Skin epidermis (tissue), 12 donors: ENCODE data around the gene BBS9.

Experiments used
- H3K27ac ChIP-seq, 21 experiments: fragments of 200-600 bp; sonication (generic) in 11 of 21; one replicate each; pipeline ENCODE4 v1.5.0; 2020; ENCODE audit warnings: mild to moderate bottlenecking in 3 of 21, inconsistent platforms in 2 of 21, moderate library complexity in 2 of 21
- H3K4me3 ChIP-seq, 7 experiments: fragments of 200-600 bp; sonication (generic) in 2 of 7; one replicate each; pipeline ENCODE4 v1.5.0; 2020; ENCODE audit warnings: inconsistent platforms in 2 of 7, mild to moderate bottlenecking in 2 of 7, moderate library complexity in 1 of 7

The BBS9 gene

GRCh38 chr7:33114976-33115375 is 14.4 kb upstream of the BBS9 start:
- Histone ChIP-seq H3K27ac (no peak overlapping the region), H3K4me3 (no peak overlapping the region)

- no peak overlapping the region for H3K4me3 ChIP-seq
These were observed 11.0 kb upstream of the BBS9 start for GRCh38 chr7:33118383-33118782.

GRCh38 chr7:33127085-33127484 is 2.3 kb upstream of the BBS9 start:
- Histone ChIP-seq H3K27ac (no peak overlapping the region), H3K4me3 (no peak overlapping the region)

More at GRCh38 chr7:33118383-33118782, 11.0 kb upstream of the BBS9 start:
- H3K27ac ChIP-seq = no peak overlapping the region

GRCh38 chr7:33128631-33128989 is 754 bp upstream of the BBS9 start:
- H3K4me3 ChIP-seq = peak overlapping the region; percentile 40 to 78 (median 73)
- H3K27ac ChIP-seq = peak overlapping the region; percentile 14 to 88 (median 81)

GRCh38 chr7:33129806-33130153 is 416 bp downstream of the BBS9 start:
- peak overlapping the region in 18 of 21 experiments; percentile 53 to 88 (median 82) for H3K27ac ChIP-seq
- peak overlapping the region; percentile 40 to 78 (median 73) for H3K4me3 ChIP-seq

- H3K4me3 ChIP-seq = peak overlapping the region; percentile 40 to 78 (median 73)
- H3K27ac ChIP-seq = peak overlapping the region in 5 of 21 experiments; percentile 66 to 84 (median 81)
These were observed 820 bp downstream of the BBS9 start for GRCh38 chr7:33130184-33130583.

- no peak overlapping the region for H3K27ac ChIP-seq
- H3K4me3 ChIP-seq = no peak overlapping the region
These were observed 7.7 kb downstream of the BBS9 start for GRCh38 chr7:33137103-33137502.

- H3K4me3 ChIP-seq = no peak overlapping the region
- H3K27ac ChIP-seq = no peak overlapping the region
These were observed 13.2 kb downstream of the BBS9 start for GRCh38 chr7:33142585-33142984.

GRCh38 chr7:33143996-33144718 is 14.8 kb downstream of the BBS9 start:
- Histone ChIP-seq H3K4me3 (no peak overlapping the region), H3K27ac (no peak overlapping the region)

- no peak overlapping the region for H3K4me3 ChIP-seq
- H3K27ac ChIP-seq = no peak overlapping the region
These were observed 15.8 kb downstream of the BBS9 start for GRCh38 chr7:33145156-33145555.

- Histone ChIP-seq H3K4me3 (no peak overlapping the region), H3K27ac (no peak overlapping the region)
These were observed 22.7 kb downstream of the BBS9 start for GRCh38 chr7:33152087-33152486.

GRCh38 chr7:33155811-33156210 is 26.4 kb downstream of the BBS9 start:
- Histone ChIP-seq H3K27ac (no peak overlapping the region), H3K4me3 (no peak overlapping the region)

- Histone ChIP-seq H3K4me3 (no peak overlapping the region), H3K27ac (peak overlapping the region in 1 of 21 experiments; percentile 23)
These were observed 27.1 kb downstream of the BBS9 start for GRCh38 chr7:33156441-33156840.

- peak overlapping the region in 5 of 21 experiments; percentile 23 to 54 (median 38) for H3K27ac ChIP-seq
- H3K4me3 ChIP-seq = no peak overlapping the region
These were observed 27.9 kb downstream of the BBS9 start for GRCh38 chr7:33157311-33157710.

GRCh38 chr7:33157781-33158180 is 28.4 kb downstream of the BBS9 start:
- H3K27ac ChIP-seq = peak overlapping the region in 3 of 21 experiments; percentile 38 to 43 (median 38)
- H3K4me3 ChIP-seq = no peak overlapping the region

- H3K27ac ChIP-seq = no peak overlapping the region
These were observed 48.5 kb downstream of the BBS9 start for GRCh38 chr7:33177876-33178275.

GRCh38 chr7:33179519-33179918 is 50.2 kb downstream of the BBS9 start:
- H3K27ac ChIP-seq = no peak overlapping the region
- H3K4me3 ChIP-seq = no peak overlapping the region

More at GRCh38 chr7:33177876-33178275, 48.5 kb downstream of the BBS9 start:
- H3K4me3 ChIP-seq = no peak overlapping the region

GRCh38 chr7:33183504-33183903 is 54.1 kb downstream of the BBS9 start:
- Histone ChIP-seq H3K4me3 (no peak overlapping the region), H3K27ac (no peak overlapping the region)

- Histone ChIP-seq H3K27ac (no peak overlapping the region), H3K4me3 (no peak overlapping the region)
These were observed 55.5 kb downstream of the BBS9 start for GRCh38 chr7:33184828-33185227.

- H3K4me3 ChIP-seq = no peak overlapping the region
- no peak overlapping the region for H3K27ac ChIP-seq
These were observed 56.4 kb downstream of the BBS9 start for GRCh38 chr7:33185786-33186185.

GRCh38 chr7:33186192-33186591 is 56.8 kb downstream of the BBS9 start:
- H3K27ac ChIP-seq = no peak overlapping the region
- no peak overlapping the region for H3K4me3 ChIP-seq
